HG02623 (cell line): Measurements from ENCODE around the gene SNX32.
"Not testable (repeated sequence)": the region's sequence is repeated elsewhere in the genome, so short reads cannot be mapped to it uniquely, and the experiment has no call there.

Source experiments
- ATAC-seq: cut with Tn5 transposase; IDR thresholded peaks from one replicate; pipeline ENCODE4 v1.9.1; 2021; ENCODE audit warnings: moderate library complexity; ENCODE audit not compliant: unreplicated experiment

Gene SNX32

GRCh38 chr11:65883058-65883761, 49.4 kb downstream of the SNX32 start:
- ATAC-seq: no peak

GRCh38 chr11:65883786-65884715, 50.3 kb downstream of the SNX32 start:
- ATAC-seq: no peak

GRCh38 chr11:65884716-65885092, 50.9 kb downstream of the SNX32 start:
- ATAC-seq: no peak

GRCh38 chr11:65885231-65885630, 51.5 kb downstream of the SNX32 start:
- no peak for ATAC-seq

- no peak for ATAC-seq
Observed at GRCh38 chr11:65885808-65886536, 52.2 kb downstream of the SNX32 start.

GRCh38 chr11:65886826-65887722, 53.3 kb downstream of the SNX32 start:
- ATAC-seq: no peak

GRCh38 chr11:65887723-65888162, 54.0 kb downstream of the SNX32 start:
- no peak for ATAC-seq

GRCh38 chr11:65888163-65888814, 54.5 kb downstream of the SNX32 start, which contains the start of gene FIBP:
Gene FIBP (minus strand): TSS chr11:65888471. CDS start chr11:65888418, 53 bp downstream.
- ATAC-seq: peak; percentile 41

GRCh38 chr11:65890324-65891218, 56.8 kb downstream of the SNX32 start, which contains the start of gene CCDC85B:
Gene CCDC85B (plus strand): TSS chr11:65890673. CDS start chr11:65890784, 111 bp downstream.
- ATAC-seq: peak; percentile 57

- no peak for ATAC-seq
Observed at GRCh38 chr11:65891219-65892136, 57.7 kb downstream of the SNX32 start.

- not testable (repeated sequence) for ATAC-seq
Observed at GRCh38 chr11:65892137-65892540, 58.4 kb downstream of the SNX32 start.

- no peak for ATAC-seq
Observed at GRCh38 chr11:65892661-65893317, 59.0 kb downstream of the SNX32 start.

GRCh38 chr11:65894034-65894591, 60.4 kb downstream of the SNX32 start:
- no peak for ATAC-seq

- ATAC-seq: no peak
Observed at GRCh38 chr11:65895482-65895981, 61.8 kb downstream of the SNX32 start.

GRCh38 chr11:65896034-65896999, 62.6 kb downstream of the SNX32 start:
- no peak for ATAC-seq
